Adrenal gland (tissue), 12 donors: ENCODE data around the gene AQP5. TPM values are rescaled to one million over a fixed set of nuclear protein-coding genes. Genes with fewer than 3 reads are reported as not detected.

Experiments
- DNase-seq, 7 donors: peaks; one replicate each; pipeline ENCODE4 v3.0.0-alpha.2; 2019 to 2020
- H3K27ac ChIP-seq, 5 donors: fragments of 200-600 bp; sonication (generic) in 4 of 5; 1 replicate in 3 of 5; 2 replicates in 2 of 5; pipeline versions ENCODE4 v1.5.1 to v1.8.0; 2016 to 2020; ENCODE audit warnings: mild to moderate bottlenecking in 1 of 5
- H3K27me3 ChIP-seq: fragments of 200-600 bp; 2 replicates; pipeline ENCODE4 v1.8.0; 2021
- H3K36me3 ChIP-seq, 2 donors: fragments of 200-600 bp; replicated peaks in 1 of 2; 1 replicate in 1 of 2; 2 replicates in 1 of 2; pipeline versions ENCODE4 v1.5.1 to v1.8.0; 2018 to 2022
- H3K4me1 ChIP-seq, 2 donors: fragments of 200-600 bp; replicated peaks in 1 of 2; 1 replicate in 1 of 2; 2 replicates in 1 of 2; pipeline versions ENCODE4 v1.5.1 to v1.8.0; 2018 to 2021
- H3K4me3 ChIP-seq, 4 donors: fragments of 200-600 bp; sonication (generic) in 3 of 4; one replicate each; pipeline ENCODE4 v1.5.1; 2016 to 2018
- H3K9me3 ChIP-seq, 3 donors: fragments of 200-600 bp; sonication (generic) in 1 of 3; replicated peaks in 1 of 3; 1 replicate in 2 of 3; 2 replicates in 1 of 3; pipeline versions ENCODE4 v1.5.1 to v1.8.0; 2016 to 2021
- POLR2A ChIP-seq, 2 donors: fragments of 450-650 bp; IDR thresholded peaks; one replicate each; pipeline ENCODE4 v1.6.1; 2017; ENCODE audit warnings: antibody characterized with exemption in 2 of 2, mild to moderate bottlenecking in 2 of 2, moderate library complexity in 1 of 2
- WGBS, 4 donors: extraction: QIAGEN DNeasy Blood & Tissue Kit in 2 of 4; methylation state at CpG; one replicate each; pipeline versions ENCODE4 v1.1.5 to v1.1.7; 2013 to 2017; 5-methylcytosine and 5-hydroxymethylcytosine counted together
- intact Hi-C, 2 donors: fragments of 100-400 bp; cut with DNase I; formaldehyde crosslinking; loops; one replicate each; pipeline versions ENCODE4 v1.14.1 to v1.15.0; 2022 to 2023
- polyA plus RNA-seq, 3 donors: library from polyadenylated mRNA; stranded (reverse); fragments of 200-250 nt in 2 of 3; fragments of 350-450 nt in 1 of 3; fragmentation: Illumina TruSeq in 1 of 3; extraction: RNeasy Lipid Tissue Mini Kit (QIAGEN cat#74804) in 1 of 3; gene quantifications; one replicate each; pipeline ENCODE4 v1.2.3, GENCODE V29; 2013 to 2014
- total RNA-seq, 9 donors: library from RNA; depleted of rRNA in 4 of 9; stranded (reverse); fragments of >200 nt in 4 of 9; fragments of 120-200 nt in 1 of 9; fragmentation: NEBNext Ultra II Directional in 1 of 9; extraction: Animal tissue kit (Norgen Biotek cat#: 25700) in 1 of 9; gene quantifications; one replicate each; pipeline versions ENCODE4 v1.1.0 to v1.2.4, GENCODE V29; 2013 to 2023
- TF ChIP-seq, protein P1 (sequence below), 6 experiments: fragments of 450-650 bp in 4 of 6; fragments of 200-600 bp in 2 of 6; sonication (generic) in 1 of 6; IDR thresholded peaks; 1 replicate in 5 of 6; 2 replicates in 1 of 6; pipeline versions ENCODE4 v1.5.1 to v1.8.0; 2016 to 2021; ENCODE audit warnings: antibody characterized with exemption in 6 of 6, mild to moderate bottlenecking in 2 of 6, moderate library complexity in 1 of 6
- donor health status: healthy with polysubstance abuse.
- donor health status: Bipolar disorder and iron deficiency.
- donor health status: DM: yes; HTN: yes; CAD: no.
- donor health status: DM: no; HTN: no; CAD: no.
- donor health status: DM: no; HTN: no; CAD: no.
- donor health status: DM: yes; HTN: yes; CAD: no.

AQP5 gene
- total and polyA plus RNA-seq, 12 donors, result 0.22 to 2.6 (median 0.84) TPM; not detected in 1

- Histone ChIP-seq H3K4me3 (no peak overlapping the region), H3K27me3 (peaks cover 12% of the 10 kb centered on the region), H3K4me1 (peaks cover 0 to 20% of the 10 kb centered on the region in 2 donors), H3K36me3 (no peaks in the 10 kb centered on the region), H3K9me3 (no peaks in the 10 kb centered on the region), H3K27ac (no peak overlapping the region)
- no peak for DNase-seq
- intact Hi-C loops, result no loop called here
- 88 to 100% (median 91%) methylated on average over 2 to 4 of the region's 4 CpGs for WGBS, 4 donors
- TF ChIP-seq, protein P1, sequence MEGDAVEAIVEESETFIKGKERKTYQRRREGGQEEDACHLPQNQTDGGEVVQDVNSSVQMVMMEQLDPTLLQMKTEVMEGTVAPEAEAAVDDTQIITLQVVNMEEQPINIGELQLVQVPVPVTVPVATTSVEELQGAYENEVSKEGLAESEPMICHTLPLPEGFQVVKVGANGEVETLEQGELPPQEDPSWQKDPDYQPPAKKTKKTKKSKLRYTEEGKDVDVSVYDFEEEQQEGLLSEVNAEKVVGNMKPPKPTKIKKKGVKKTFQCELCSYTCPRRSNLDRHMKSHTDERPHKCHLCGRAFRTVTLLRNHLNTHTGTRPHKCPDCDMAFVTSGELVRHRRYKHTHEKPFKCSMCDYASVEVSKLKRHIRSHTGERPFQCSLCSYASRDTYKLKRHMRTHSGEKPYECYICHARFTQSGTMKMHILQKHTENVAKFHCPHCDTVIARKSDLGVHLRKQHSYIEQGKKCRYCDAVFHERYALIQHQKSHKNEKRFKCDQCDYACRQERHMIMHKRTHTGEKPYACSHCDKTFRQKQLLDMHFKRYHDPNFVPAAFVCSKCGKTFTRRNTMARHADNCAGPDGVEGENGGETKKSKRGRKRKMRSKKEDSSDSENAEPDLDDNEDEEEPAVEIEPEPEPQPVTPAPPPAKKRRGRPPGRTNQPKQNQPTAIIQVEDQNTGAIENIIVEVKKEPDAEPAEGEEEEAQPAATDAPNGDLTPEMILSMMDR (IDR thresholded peaks at IDR 0.05), result no peak
- no peak for TF ChIP-seq POLR2A (IDR thresholded peaks at IDR 0.05)
Measured at GRCh38 chr12:49953151-49953550, 8.5 kb upstream of the AQP5 start.

- no peak for DNase-seq
- Histone ChIP-seq H3K27ac (no peak overlapping the region), H3K4me1 (peaks cover 0 to 19% of the 10 kb centered on the region in 2 donors), H3K4me3 (no peak overlapping the region), H3K36me3 (no peaks in the 10 kb centered on the region), H3K9me3 (no peaks in the 10 kb centered on the region), H3K27me3 (peaks cover 12% of the 10 kb centered on the region)
- intact Hi-C loops, result no loop called here
- 80 to 85% (median 81%) methylated on average over 15 to 21 of the region's 21 CpGs for WGBS, 4 donors
- TF ChIP-seq POLR2A (IDR thresholded peaks at IDR 0.05), result no peak
- TF ChIP-seq, protein P1 (IDR thresholded peaks at IDR 0.05), result no peak
Measured at GRCh38 chr12:49953961-49954846, 7.5 kb upstream of the AQP5 start.

DNA sequence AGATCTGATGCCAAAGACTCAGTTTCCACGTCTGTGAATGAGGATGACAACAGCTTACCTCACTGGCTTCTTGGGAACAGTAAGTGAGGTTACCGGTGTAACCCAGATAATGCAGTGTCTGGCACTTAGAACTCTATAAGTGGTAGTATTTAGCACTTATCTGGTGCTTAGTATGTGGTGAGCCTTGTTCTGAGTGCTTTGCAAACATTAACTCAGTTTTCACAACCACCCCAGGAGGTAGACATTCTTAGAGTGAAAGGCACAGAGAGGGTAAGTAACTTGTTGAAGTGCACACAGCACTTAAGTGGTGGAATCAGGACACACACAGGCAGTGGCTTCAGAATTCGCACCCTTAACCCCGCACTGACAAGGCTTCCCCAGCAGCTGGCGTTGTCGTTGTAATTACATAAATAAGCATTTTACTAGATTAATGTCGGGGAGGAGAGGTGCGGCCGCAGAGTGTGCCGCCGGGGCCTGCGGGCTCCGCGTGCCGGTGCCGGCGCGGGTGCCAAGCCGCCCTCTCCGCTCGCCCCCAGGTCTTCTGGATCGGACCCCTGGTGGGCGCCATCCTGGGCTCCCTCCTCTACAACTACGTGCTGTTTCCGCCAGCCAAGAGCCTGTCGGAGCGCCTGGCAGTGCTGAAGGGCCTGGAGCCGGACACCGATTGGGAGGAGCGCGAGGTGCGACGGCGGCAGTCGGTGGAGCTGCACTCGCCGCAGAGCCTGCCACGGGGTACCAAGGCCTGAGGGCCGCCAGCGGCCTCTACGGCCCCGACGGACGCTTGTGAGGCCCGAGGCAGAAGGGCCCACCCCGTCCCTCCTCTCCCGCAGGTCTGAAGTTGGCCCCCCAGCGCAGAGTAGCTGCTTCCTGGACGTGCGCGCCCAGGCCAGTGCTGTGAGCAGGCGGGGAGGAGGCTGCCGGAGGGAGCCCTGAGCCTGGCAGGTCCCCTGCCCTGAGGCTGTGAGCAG lies 6.5 kb upstream of the AQP5 start:
- no peak overlapping the region for H3K4me3 ChIP-seq
- no peak for DNase-seq
- no peak overlapping the region for H3K27ac ChIP-seq
- no peaks in the 10 kb centered on the region for H3K9me3 ChIP-seq
- intact Hi-C loops, result no loop called here
- H3K27me3 ChIP-seq, result peaks cover 12% of the 10 kb centered on the region
- WGBS, 4 donors, result 52 to 78% (median 56%) methylated on average over 23 to 53 of the region's 53 CpGs
- peaks cover 0 to 10% of the 10 kb centered on the region in 2 donors for H3K4me1 ChIP-seq
- H3K36me3 ChIP-seq, result no peaks in the 10 kb centered on the region
- no peak for TF ChIP-seq POLR2A (IDR thresholded peaks at IDR 0.05)
- TF ChIP-seq, protein P1 (IDR thresholded peaks at IDR 0.05), result no peak
